Naive thymus-derived CD4-positive, alpha-beta T cell (primary cell): Measurements from ENCODE around the gene GPATCH2L. TPM values are rescaled to one million over a fixed set of nuclear protein-coding genes. Genes with fewer than 3 reads are reported as not detected.

Experiments
- ATAC-seq: fragments of 150-1000 bp; cut with Tn5 transposase; 2 replicates; pipeline ENCODE4 v1.10.0; 2021; ENCODE audit warnings: mild to moderate bottlenecking, moderate library complexity
- CTCF ChIA-PET: fragments of 350-600 bp; sonication (Branson Sonifier 250); formaldehyde crosslinking; loops from one replicate; lab custom pipeline; 2021; ENCODE audit warnings: antibody characterized with exemption; lab: Charles Lee
- POLR2A ChIA-PET: fragments of 350-600 bp; sonication (Branson Sonifier 250); formaldehyde crosslinking; loops from one replicate; lab custom pipeline; 2021; ENCODE audit warnings: antibody characterized with exemption, inconsistent platforms; lab: Charles Lee
- DNase-seq, 9 donors: peaks; one replicate each; pipeline versions ENCODE4 v3.0.0 to v3.0.0-alpha.2; 2020 to 2022; ENCODE audit warnings: mixed read lengths in 1 of 9
- H3K27ac ChIP-seq: one replicate; pipeline ENCODE4 v1.7.0; 2013; ENCODE audit warnings: mild to moderate bottlenecking, low read depth, low read length, moderate library complexity
- H3K27me3 ChIP-seq, 2 donors: one replicate each; pipeline ENCODE4 v1.7.0; 2013; ENCODE audit warnings: low read length in 2 of 2, mild to moderate bottlenecking in 2 of 2, moderate library complexity in 2 of 2; ENCODE audit not compliant: control insufficient read depth in 2 of 2, insufficient read depth in 2 of 2
- H3K36me3 ChIP-seq, 3 experiments: 1 replicate in 2 of 3; 2 replicates in 1 of 3; pipeline ENCODE4 v1.7.0; 2013; ENCODE audit warnings: low read length in 3 of 3, mild to moderate bottlenecking in 3 of 3, moderate library complexity in 1 of 3; ENCODE audit not compliant: insufficient read depth in 3 of 3, control insufficient read depth in 2 of 3
- H3K4me1 ChIP-seq, 2 donors: one replicate each; pipeline ENCODE4 v1.7.0; 2013; ENCODE audit warnings: low read length in 2 of 2, mild to moderate bottlenecking in 2 of 2, moderate library complexity in 1 of 2; ENCODE audit not compliant: control insufficient read depth in 2 of 2, insufficient read depth in 2 of 2
- H3K4me3 ChIP-seq: 2 replicates; pipeline ENCODE4 v1.7.0; 2013; ENCODE audit warnings: mild to moderate bottlenecking, low read length
- H3K9me3 ChIP-seq, 3 experiments: 1 replicate in 2 of 3; 2 replicates in 1 of 3; pipeline ENCODE4 v1.7.0; 2013; ENCODE audit warnings: low read length in 3 of 3; ENCODE audit not compliant: control insufficient read depth in 2 of 3
- H3K27ac Mint-ChIP-seq, 9 donors: one replicate each; pipeline ENCODE4 v1.8.0; 2020 to 2022; ENCODE audit warnings: mixed read lengths in 9 of 9, mild to moderate bottlenecking in 8 of 9, moderate library complexity in 5 of 9, inconsistent platforms in 2 of 9
- H3K27me3 Mint-ChIP-seq, 5 donors: one replicate each; pipeline ENCODE4 v1.8.0; 2021 to 2022; ENCODE audit warnings: mixed read lengths in 5 of 5, mild to moderate bottlenecking in 1 of 5
- H3K36me3 Mint-ChIP-seq, 5 donors: one replicate each; pipeline ENCODE4 v1.8.0; 2020 to 2022; ENCODE audit warnings: mixed read lengths in 5 of 5, mild to moderate bottlenecking in 3 of 5, inconsistent platforms in 1 of 5
- H3K4me1 Mint-ChIP-seq, 7 donors: one replicate each; pipeline ENCODE4 v1.8.0; 2020 to 2022; ENCODE audit warnings: mixed read lengths in 7 of 7, mild to moderate bottlenecking in 3 of 7, inconsistent platforms in 1 of 7
- H3K4me3 Mint-ChIP-seq, 10 donors: one replicate each; pipeline ENCODE4 v1.8.0; 2020 to 2022; ENCODE audit warnings: mild to moderate bottlenecking in 10 of 10, mixed read lengths in 10 of 10, moderate library complexity in 6 of 10, inconsistent platforms in 2 of 10
- H3K9me3 Mint-ChIP-seq, 11 donors: one replicate each; pipeline ENCODE4 v1.8.0; 2020 to 2022; ENCODE audit warnings: mixed read lengths in 11 of 11, mild to moderate bottlenecking in 4 of 11, inconsistent platforms in 1 of 11, moderate library complexity in 1 of 11
- intact Hi-C, 2 donors: fragments of 100-400 bp; cut with micrococcal nuclease; formaldehyde crosslinking; loops; one replicate each; pipeline ENCODE4 v1.15.1; 2023
- polyA plus RNA-seq, 2 donors: library from polyadenylated mRNA; unstranded; fragments of 300-500 nt; fragmentation: Illumina TruSeq; gene quantifications; one replicate each; pipeline ENCODE4 v1.2.3, GENCODE V29; 2021
- total RNA-seq, 6 experiments: library from RNA in 5 of 6; stranded (reverse) in 5 of 6; gene quantifications; 1 replicate in 5 of 6; 2 replicates in 1 of 6; pipeline ENCODE4 v1.2.3 and lab custom pipeline; 2021 to 2026

Gene GPATCH2L
- total and polyA plus RNA-seq, 7 experiments from 2014 or later: 8.7 to 83.1 (median 60.6) TPM

- Mint-ChIP-seq H3K9me3 (peaks cover 0 to 25% (median 12%) of the 10 kb centered on the region in 11 donors), H3K36me3 (peaks cover 0 to 12% (median 7%) of the 10 kb centered on the region in 5 donors), H3K4me1 (no peaks in the 10 kb centered on the region), H3K27me3 (peaks cover 0 to 4% (median 0%) of the 10 kb centered on the region in 5 donors), H3K4me3 (no peak overlapping the region), H3K27ac (no peak overlapping the region)
- ChIA-PET CTCF (no interaction called here), POLR2A (no interaction called here)
- Histone ChIP-seq H3K9me3 (peaks cover 0 to 4% (median 0%) of the 10 kb centered on the region in 3 experiments), H3K27ac (no peak overlapping the region), H3K4me3 (no peak overlapping the region), H3K4me1 (no peaks in the 10 kb centered on the region), H3K27me3 (no peaks in the 10 kb centered on the region), H3K36me3 (no peaks in the 10 kb centered on the region)
- no peak for ATAC-seq
- intact Hi-C loops: no loop called here
- DNase-seq: no peak
Observed at GRCh38 chr14:76219873-76220272, 68.2 kb downstream of the GPATCH2L start.

- Mint-ChIP-seq H3K36me3 (peaks cover 0 to 7% (median 3%) of the 10 kb centered on the region in 5 donors), H3K9me3 (peaks cover 0 to 34% (median 10%) of the 10 kb centered on the region in 11 donors), H3K4me1 (no peaks in the 10 kb centered on the region), H3K27ac (no peak overlapping the region), H3K4me3 (no peak overlapping the region), H3K27me3 (no peaks in the 10 kb centered on the region)
- H3K27ac ChIP-seq: no peak overlapping the region
- H3K27me3 ChIP-seq: no peaks in the 10 kb centered on the region
- POLR2A ChIA-PET: no interaction called here
- DNase-seq (no peak), ATAC-seq (no peak)
- CTCF ChIA-PET: no interaction called here
- intact Hi-C loops: no loop called here
- peaks cover 0 to 4% (median 0%) of the 10 kb centered on the region in 3 experiments for H3K9me3 ChIP-seq
- H3K4me1 ChIP-seq: no peaks in the 10 kb centered on the region
- no peaks in the 10 kb centered on the region for H3K36me3 ChIP-seq
- no peak overlapping the region for H3K4me3 ChIP-seq
Observed at GRCh38 chr14:76227450-76228050, 75.8 kb downstream of the GPATCH2L start.

- H3K9me3 Mint-ChIP-seq: peaks cover 0 to 34% (median 10%) of the 10 kb centered on the region in 11 donors
- no peak overlapping the region for H3K27ac Mint-ChIP-seq
- H3K36me3 Mint-ChIP-seq: peaks cover 0 to 9% (median 8%) of the 10 kb centered on the region in 5 donors
- POLR2A ChIA-PET: no interaction called here
- no peak overlapping the region for H3K4me3 Mint-ChIP-seq
- Histone ChIP-seq H3K27me3 (no peaks in the 10 kb centered on the region), H3K9me3 (peaks cover 0 to 4% (median 0%) of the 10 kb centered on the region in 3 experiments), H3K27ac (no peak overlapping the region), H3K4me3 (no peak overlapping the region), H3K4me1 (no peaks in the 10 kb centered on the region), H3K36me3 (no peaks in the 10 kb centered on the region)
- intact Hi-C loops: no loop called here
- ATAC-seq (no peak), DNase-seq (no peak)
- CTCF ChIA-PET: no interaction called here
- no peaks in the 10 kb centered on the region for H3K4me1 Mint-ChIP-seq
- H3K27me3 Mint-ChIP-seq: no peaks in the 10 kb centered on the region
Observed at GRCh38 chr14:76228138-76228537, 76.4 kb downstream of the GPATCH2L start.

GRCh38 chr14:76232800-76233199, 81.1 kb downstream of the GPATCH2L start:
- ChIA-PET CTCF (no interaction called here), POLR2A (no interaction called here)
- H3K9me3 ChIP-seq: no peaks in the 10 kb centered on the region
- no peaks in the 10 kb centered on the region for H3K27me3 Mint-ChIP-seq
- H3K4me1 Mint-ChIP-seq: no peaks in the 10 kb centered on the region
- no peaks in the 10 kb centered on the region for H3K36me3 ChIP-seq
- no peak overlapping the region for H3K27ac ChIP-seq
- peaks cover 0 to 8% (median 3%) of the 10 kb centered on the region in 11 donors for H3K9me3 Mint-ChIP-seq
- no peak for ATAC-seq
- peaks cover 2 to 42% (median 25%) of the 10 kb centered on the region in 5 donors for H3K36me3 Mint-ChIP-seq
- intact Hi-C loops: no loop called here
- no peak overlapping the region for H3K27ac Mint-ChIP-seq
- DNase-seq: no peak
- no peak overlapping the region for H3K4me3 Mint-ChIP-seq
- no peaks in the 10 kb centered on the region for H3K27me3 ChIP-seq
- H3K4me1 ChIP-seq: no peaks in the 10 kb centered on the region
- no peak overlapping the region for H3K4me3 ChIP-seq

GRCh38 chr14:76235628-76236027, 83.9 kb downstream of the GPATCH2L start:
- H3K36me3 Mint-ChIP-seq: peaks cover 2 to 58% (median 38%) of the 10 kb centered on the region in 5 donors
- Histone ChIP-seq H3K4me3 (no peak overlapping the region), H3K4me1 (no peaks in the 10 kb centered on the region), H3K27ac (no peak overlapping the region), H3K27me3 (no peaks in the 10 kb centered on the region), H3K9me3 (no peaks in the 10 kb centered on the region), H3K36me3 (no peaks in the 10 kb centered on the region)
- H3K4me1 Mint-ChIP-seq: no peaks in the 10 kb centered on the region
- ChIA-PET POLR2A (no interaction called here), CTCF (no interaction called here)
- peaks cover 0 to 4% (median 0%) of the 10 kb centered on the region in 5 donors for H3K27me3 Mint-ChIP-seq
- ATAC-seq: no peak
- DNase-seq: no peak
- H3K4me3 Mint-ChIP-seq: no peak overlapping the region
- intact Hi-C loops: no loop called here
- H3K9me3 Mint-ChIP-seq: peaks cover 0 to 23% (median 6%) of the 10 kb centered on the region in 11 donors
- no peak overlapping the region for H3K27ac Mint-ChIP-seq

GRCh38 chr14:76236172-76237130, 84.7 kb downstream of the GPATCH2L start:
- ATAC-seq: no peak
- H3K4me1 Mint-ChIP-seq: no peaks in the 10 kb centered on the region
- CTCF ChIA-PET: no interaction called here
- no peaks in the 10 kb centered on the region for H3K4me1 ChIP-seq
- no peaks in the 10 kb centered on the region for H3K27me3 ChIP-seq
- H3K4me3 Mint-ChIP-seq: no peak overlapping the region
- no peak overlapping the region for H3K27ac ChIP-seq
- intact Hi-C loops: no loop called here
- POLR2A ChIA-PET: no interaction called here
- H3K4me3 ChIP-seq: no peak overlapping the region
- peaks cover 0 to 4% (median 0%) of the 10 kb centered on the region in 5 donors for H3K27me3 Mint-ChIP-seq
- no peak overlapping the region for H3K27ac Mint-ChIP-seq
- peaks cover 3 to 31% (median 12%) of the 10 kb centered on the region in 11 donors for H3K9me3 Mint-ChIP-seq
- H3K36me3 ChIP-seq: no peaks in the 10 kb centered on the region
- DNase-seq: no peak
- H3K9me3 ChIP-seq: no peaks in the 10 kb centered on the region
- peaks cover 2 to 52% (median 38%) of the 10 kb centered on the region in 5 donors for H3K36me3 Mint-ChIP-seq
